Measurements from ENCODE around the gene COA7. TPM values are rescaled to one million over a fixed set of nuclear protein-coding genes. Genes with fewer than 3 reads are reported as not detected.

Gene COA7
- total and polyA plus RNA-seq, 2 of the 4 experiments (the other 2 are of a cell fraction) = 9.3 to 20.3 TPM

GRCh38 chr1:52670604-52671003 is 27.5 kb downstream of the COA7 start:
- H2BK120ac ChIP-seq (ENCODE audit: low read depth, low read length) = no peak overlapping the region
- POLR2A ChIA-PET (ENCODE audit: unreplicated experiment) = no interaction called here
- no peak overlapping the region for H2BK20ac ChIP-seq (ENCODE audit: low read depth, low read length)
- H3K36me3 ChIP-seq (ENCODE audit: control insufficient read depth, insufficient read depth, low read length) = no peaks in the 10 kb centered on the region
- no peak overlapping the region for H2AFZ ChIP-seq (replicated peaks; ENCODE audit: low read length, poor library complexity)
- no peak overlapping the region for H2AK9ac ChIP-seq (replicated peaks; ENCODE audit: low read depth, low read length, poor library complexity)
- H4K5ac ChIP-seq (ENCODE audit: low read depth, low read length) = no peak overlapping the region
- H3K23ac ChIP-seq (ENCODE audit: low read depth, low read length) = no peak overlapping the region
- dilution Hi-C loops (cut with HindIII; ENCODE audit: low sequenced_read_pairs, unreplicated experiment) (no loop called here), in situ Hi-C loops (cut with MboI; ENCODE audit: low sequenced_read_pairs) (no loop called here), intact Hi-C loops (cut with micrococcal nuclease) (no loop called here)
- H3K9me1 ChIP-seq (ENCODE audit: insufficient read depth, low read length) = peaks cover 4% of the 10 kb centered on the region; the same call in 1 of the 2 replicates
- ATAC-seq (ENCODE audit: low read depth) = no peak
- no peak overlapping the region for H3K4me3 ChIP-seq (ENCODE audit: insufficient read depth, low read depth, low read length)
- H2BK15ac ChIP-seq (ENCODE audit: low read depth, low read length) = no peak overlapping the region
- peaks cover 10% of the 10 kb centered on the region for H3K4me1 ChIP-seq (ENCODE audit: control insufficient read depth, insufficient read depth, low read length)
- no peak overlapping the region for H2AK5ac ChIP-seq (ENCODE audit: low read depth, low read length)
- no peak overlapping the region for H4K91ac ChIP-seq (ENCODE audit: insufficient read depth, low read depth, low read length)
- no peaks in the 10 kb centered on the region for H3K9me3 ChIP-seq (ENCODE audit: control insufficient read depth, insufficient read depth, low read length)
- H3K27ac ChIP-seq (ENCODE audit: insufficient read depth, low read length) = no peak overlapping the region
- H3K18ac ChIP-seq (ENCODE audit: low read depth, low read length) = no peak overlapping the region
- TF ChIP-seq RCOR1 (IDR thresholded peaks at IDR 0.05; ENCODE audit: insufficient replicate concordance, low read length) (no peak), MXI1 (IDR thresholded peaks at IDR 0.05; ENCODE audit: borderline replicate concordance, low read depth, low read length) (no peak), POLR2A (IDR thresholded peaks at IDR 0.05; ENCODE audit: low read depth, low read length) (no peak), RAD21 (IDR thresholded peaks at IDR 0.05; ENCODE audit: low read length) (no peak), CHD1 (IDR thresholded peaks at IDR 0.05; ENCODE audit: low read depth, low read length) (no peak), CEBPB (IDR thresholded peaks at IDR 0.05; ENCODE audit: low read depth, low read length) (no peak), CTCF (conservative IDR thresholded peaks at IDR 0.05; ENCODE audit: low read depth, low read length) (no peak), NFE2L2 (IDR thresholded peaks at IDR 0.05; ENCODE audit: low read depth, low read length) (no peak), SMC3 (IDR thresholded peaks at IDR 0.05; ENCODE audit: low read depth, low read length) (no peak), MAZ (IDR thresholded peaks at IDR 0.05; ENCODE audit: borderline replicate concordance, low read depth, low read length) (no peak), ELK1 (IDR thresholded peaks at IDR 0.05; ENCODE audit: borderline replicate concordance, low read depth, low read length) (no peak), MAFK (IDR thresholded peaks at IDR 0.05; ENCODE audit: low read depth, low read length) (no peak), FOS (IDR thresholded peaks at IDR 0.05; ENCODE audit: low read depth, low read length) (no peak), BHLHE40 (IDR thresholded peaks at IDR 0.05; ENCODE audit: low read depth, low read length) (no peak), RFX5 (IDR thresholded peaks at IDR 0.05; ENCODE audit: low read depth, low read length) (no peak), USF2 (IDR thresholded peaks at IDR 0.05; ENCODE audit: low read depth, low read length) (no peak)
- no peak overlapping the region for H3K4me2 ChIP-seq (ENCODE audit: low read depth, low read length)
- H4K8ac ChIP-seq (ENCODE audit: low read depth in 2 of 2, low read length in 2 of 2) = no peak overlapping the region
- no CpG with 5 or more reads among the region's 2 CpGs for WGBS, 2 experiments (ENCODE audit: extremely low coverage in 2 of 2, insufficient read length in 1 of 2)
- CTCF ChIA-PET = no interaction called here
- H3K9ac ChIP-seq (ENCODE audit: low read depth, low read length) = no peak overlapping the region
- no peaks in the 10 kb centered on the region for H3K79me1 ChIP-seq (ENCODE audit: low read depth in 1 of 2, low read length in 2 of 2)
- no TSS peak for BruUV-seq (replicated peaks)
- H3K56ac ChIP-seq (ENCODE audit: extremely low read depth, insufficient read depth, low read length) = no peak overlapping the region
- H2BK5ac ChIP-seq (ENCODE audit: low read depth, low read length, poor library complexity, severe bottlenecking) = no peak overlapping the region
- no peaks in the 10 kb centered on the region for H3K27me3 ChIP-seq (ENCODE audit: control insufficient read depth, insufficient read depth, low read length)
- H3K4ac ChIP-seq (ENCODE audit: low read depth, low read length) = no peak overlapping the region
- H4K20me1 ChIP-seq (ENCODE audit: insufficient read depth, low read length) = no peaks in the 10 kb centered on the region
- no peak for DNase-seq
- H3K14ac ChIP-seq (replicated peaks; ENCODE audit: low read depth, low read length) = no peak overlapping the region
